GM23338 (cell line): Measurements from ENCODE around the gene AKAP13. TPM values are rescaled to one million over a fixed set of nuclear protein-coding genes. Genes with fewer than 3 reads are reported as not detected.

Experiments used
- ATAC-seq: fragments of 200-7000 bp; cut with Tn5 transposase; 3 replicates; pipeline ENCODE4 v1.9.1; 2020
- DNase-seq: peaks from one replicate; pipeline ENCODE4 v3.0.0-alpha.2; 2015; ENCODE audit warnings: low spot score
- H2AFZ ChIP-seq: fragments of 200-600 bp; sonication (generic); 2 replicates; pipeline ENCODE4 v1.8.0; 2016; ENCODE audit warnings: antibody characterized with exemption, mild to moderate bottlenecking, moderate library complexity
- H3F3A ChIP-seq: fragments of 200-600 bp; sonication (generic); replicated peaks from 2 replicates; pipeline ENCODE4 v1.8.0; 2017; ENCODE audit warnings: antibody characterized with exemption, mixed run types, low read depth
- H3K27ac ChIP-seq: fragments of 200-600 bp; sonication (generic); 2 replicates; pipeline ENCODE4 v1.6.1; 2016; ENCODE audit warnings: low read depth
- H3K27me3 ChIP-seq: fragments of 200-600 bp; sonication (generic); 2 replicates; pipeline ENCODE4 v1.8.0; 2016; ENCODE audit warnings: mild to moderate bottlenecking, mixed run types, moderate library complexity; ENCODE audit not compliant: insufficient read depth
- H3K36me3 ChIP-seq: fragments of 200-600 bp; sonication (generic); 2 replicates; pipeline ENCODE4 v1.8.0; 2016; ENCODE audit warnings: mild to moderate bottlenecking; ENCODE audit not compliant: insufficient read depth
- H3K4me1 ChIP-seq: fragments of 200-600 bp; sonication (generic); 2 replicates; pipeline ENCODE4 v1.8.0; 2016; ENCODE audit warnings: mild to moderate bottlenecking, moderate library complexity; ENCODE audit not compliant: insufficient read depth
- H3K4me2 ChIP-seq: fragments of 200-600 bp; sonication (generic); 2 replicates; pipeline ENCODE4 v1.7.1; 2017; ENCODE audit warnings: mixed run types
- H3K4me3 ChIP-seq: fragments of 200-600 bp; sonication (generic); 2 replicates; pipeline ENCODE4 v1.6.1; 2016; ENCODE audit warnings: mixed run types
- H3K79me2 ChIP-seq: fragments of 200-600 bp; sonication (generic); replicated peaks from 2 replicates; pipeline ENCODE4 v1.8.0; 2017; ENCODE audit warnings: mild to moderate bottlenecking; ENCODE audit not compliant: insufficient read depth
- H3K9me2 ChIP-seq: fragments of 200-600 bp; sonication (generic); 2 replicates; pipeline ENCODE4 v1.8.0; 2017; ENCODE audit not compliant: insufficient read depth
- H4K20me1 ChIP-seq: fragments of 200-600 bp; sonication (generic); replicated peaks from 2 replicates; pipeline ENCODE4 v1.8.0; 2017; ENCODE audit warnings: mild to moderate bottlenecking; ENCODE audit not compliant: insufficient read depth
- H3K27ac Mint-ChIP-seq: 2 replicates; pipeline ENCODE4 v1.8.0; 2020; ENCODE audit warnings: inconsistent platforms, mild to moderate bottlenecking, moderate library complexity, mixed read lengths
- H3K27me3 Mint-ChIP-seq: 3 replicates; pipeline ENCODE4 v1.8.0; 2022; ENCODE audit warnings: low read depth, mild to moderate bottlenecking, moderate library complexity, mixed read lengths, inconsistent platforms; ENCODE audit not compliant: insufficient read depth, poor library complexity
- H3K36me3 Mint-ChIP-seq: 3 replicates; pipeline ENCODE4 v1.8.0; 2021; ENCODE audit warnings: low read depth, mild to moderate bottlenecking, inconsistent platforms, moderate library complexity, mixed read lengths
- H3K4me1 Mint-ChIP-seq: 3 replicates; pipeline ENCODE4 v1.8.0; 2020; ENCODE audit warnings: mild to moderate bottlenecking, inconsistent platforms, mixed read lengths
- H3K4me3 Mint-ChIP-seq: 3 replicates; pipeline ENCODE4 v1.8.0; 2021; ENCODE audit warnings: moderate library complexity, mild to moderate bottlenecking, inconsistent platforms, mixed read lengths
- H3K9me3 Mint-ChIP-seq: 3 replicates; pipeline ENCODE4 v1.8.0; 2020; ENCODE audit warnings: moderate library complexity, mild to moderate bottlenecking, inconsistent platforms, mixed read lengths
- CREB1 ChIP-seq: fragments of 250-450 bp; sonication (Bioruptor Pico); IDR thresholded peaks from 2 replicates; pipeline ENCODE4 v1.5.0; 2020; ENCODE audit warnings: low read depth, mild to moderate bottlenecking, moderate library complexity
- CTCF ChIP-seq, 2 experiments: fragments of 200-600 bp in 1 of 2; sonication (generic) in 1 of 2; conservative IDR thresholded peaks; 2 replicates each; pipeline versions ENCODE4 v1.5.1 to v1.6.1; 2016 to 2017; ENCODE audit warnings: antibody characterized with exemption in 2 of 2, low read depth in 2 of 2, mild to moderate bottlenecking in 2 of 2, moderate library complexity in 1 of 2
- EZH2 ChIP-seq: fragments of 200-600 bp; sonication (generic); IDR thresholded peaks from one replicate; pipeline ENCODE4 v1.8.0; 2017; ENCODE audit warnings: antibody characterized with exemption, mild to moderate bottlenecking, low read depth; ENCODE audit not compliant: unreplicated experiment
- EZH2phosphoT487 ChIP-seq: fragments of 200-600 bp; sonication (generic); IDR thresholded peaks from one replicate; pipeline ENCODE4 v1.8.1; 2018; ENCODE audit warnings: antibody characterized with exemption; ENCODE audit not compliant: unreplicated experiment
- POLR2AphosphoS5 ChIP-seq: IDR thresholded peaks from 2 replicates; pipeline ENCODE4 v1.6.1; 2016; ENCODE audit warnings: antibody characterized with exemption, low read depth
- ZNF114 ChIP-seq: fragments of 250-450 bp; sonication (Bioruptor Pico); IDR thresholded peaks from 2 replicates; pipeline ENCODE4 v1.5.0; 2020; ENCODE audit warnings: mild to moderate bottlenecking, moderate library complexity
- polyA plus RNA-seq: library from polyadenylated mRNA; unstranded; fragments of >200 nt; fragmentation: Nextera tagmentation; extraction: Ambion mirVana; gene quantifications from 2 replicates; pipeline ENCODE4 v1.2.1, GENCODE V29; 2016
- total RNA-seq: library from RNA; depleted of rRNA; stranded (reverse); fragments of >200 nt; shearing (Covaris generic); gene quantifications from 2 replicates; pipeline ENCODE4 v1.2.3, GENCODE V29; 2014
- TF ChIP-seq, protein P1 (sequence below): fragments of 250-450 bp; sonication (Bioruptor Pico); IDR thresholded peaks from 2 replicates; pipeline ENCODE4 v1.5.0; 2020; ENCODE audit warnings: mild to moderate bottlenecking, moderate library complexity

Gene AKAP13
- total and polyA plus RNA-seq, 2 experiments from 2014 or later, result 46.2 to 60.7 TPM

GRCh38 chr15:85542895-85543331 is 162.5 kb downstream of the AKAP13 start:
- H3K4me1 Mint-ChIP-seq, result peaks cover 19% of the 10 kb centered on the region
- H3K36me3 ChIP-seq, result peaks cover 3% of the 10 kb centered on the region; the same call in 1 of the 2 replicates
- H3K4me3 Mint-ChIP-seq, result no peak overlapping the region
- no peaks in the 10 kb centered on the region for H3K9me3 Mint-ChIP-seq
- no peak for ATAC-seq
- H3F3A ChIP-seq, result no peaks in the 10 kb centered on the region
- peaks cover 3% of the 10 kb centered on the region for H3K79me2 ChIP-seq
- 0 out of 2 replicates have a peak, but pooled peaks cover 3% of the 10 kb centered on the region for H4K20me1 ChIP-seq
- no peak overlapping the region for H3K4me2 ChIP-seq
- H3K9me2 ChIP-seq, result no peaks in the 10 kb centered on the region
- TF ChIP-seq EZH2 (no peak), ZNF114 (no peak), CREB1 (CRISPR knock-in tag) (no peak), POLR2AphosphoS5 (no peak), EZH2phosphoT487 (no peak)
- H2AFZ ChIP-seq, result no peak overlapping the region
- H3K27me3 Mint-ChIP-seq, result no peaks in the 10 kb centered on the region
- no peak overlapping the region for H3K4me3 ChIP-seq
- 0 out of 2 replicates have a peak overlapping the region, but pooled peaks have one; percentile 39 for H3K27ac ChIP-seq
- H3K4me1 ChIP-seq, result peaks cover 8% of the 10 kb centered on the region; the same call in 1 of the 2 replicates
- no peak overlapping the region for H3K27ac Mint-ChIP-seq
- no peaks in the 10 kb centered on the region; the same call in 2 of the 3 replicates for H3K36me3 Mint-ChIP-seq
- DNase-seq, result no peak
- no peaks in the 10 kb centered on the region for H3K27me3 ChIP-seq

DNA sequence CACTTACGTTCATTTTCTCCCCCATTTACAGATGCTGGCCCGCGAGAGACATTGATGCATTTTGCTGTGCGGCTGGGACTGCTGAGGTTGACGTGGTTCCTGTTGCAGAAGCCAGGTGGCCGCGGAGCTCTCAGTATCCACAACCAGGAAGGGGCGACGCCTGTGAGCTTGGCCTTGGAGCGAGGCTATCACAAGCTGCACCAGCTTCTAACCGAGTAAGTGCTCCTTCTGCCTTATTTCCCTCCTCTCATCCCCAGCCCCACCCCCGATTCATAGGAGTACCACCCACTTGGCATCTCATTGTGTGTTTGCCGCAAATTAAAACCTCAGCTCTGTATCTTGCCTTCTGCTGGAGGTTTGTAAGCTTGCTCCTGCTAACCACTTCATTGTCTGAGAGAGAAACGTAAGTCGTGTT is 163.3 kb downstream of the AKAP13 start:
- H3K4me3 Mint-ChIP-seq, result no peak overlapping the region
- ATAC-seq, result peak; percentile 96
- H3K36me3 ChIP-seq, result peaks cover 3% of the 10 kb centered on the region; the same call in 1 of the 2 replicates
- H3K9me2 ChIP-seq, result no peaks in the 10 kb centered on the region
- TF ChIP-seq CTCF (conservative IDR thresholded peaks at IDR 0.05; ENCODE audit: low read depth in 2 of 2), result peak; percentile 19 to 24; a peak in 3 of 4 replicates
- TF ChIP-seq, protein P1, sequence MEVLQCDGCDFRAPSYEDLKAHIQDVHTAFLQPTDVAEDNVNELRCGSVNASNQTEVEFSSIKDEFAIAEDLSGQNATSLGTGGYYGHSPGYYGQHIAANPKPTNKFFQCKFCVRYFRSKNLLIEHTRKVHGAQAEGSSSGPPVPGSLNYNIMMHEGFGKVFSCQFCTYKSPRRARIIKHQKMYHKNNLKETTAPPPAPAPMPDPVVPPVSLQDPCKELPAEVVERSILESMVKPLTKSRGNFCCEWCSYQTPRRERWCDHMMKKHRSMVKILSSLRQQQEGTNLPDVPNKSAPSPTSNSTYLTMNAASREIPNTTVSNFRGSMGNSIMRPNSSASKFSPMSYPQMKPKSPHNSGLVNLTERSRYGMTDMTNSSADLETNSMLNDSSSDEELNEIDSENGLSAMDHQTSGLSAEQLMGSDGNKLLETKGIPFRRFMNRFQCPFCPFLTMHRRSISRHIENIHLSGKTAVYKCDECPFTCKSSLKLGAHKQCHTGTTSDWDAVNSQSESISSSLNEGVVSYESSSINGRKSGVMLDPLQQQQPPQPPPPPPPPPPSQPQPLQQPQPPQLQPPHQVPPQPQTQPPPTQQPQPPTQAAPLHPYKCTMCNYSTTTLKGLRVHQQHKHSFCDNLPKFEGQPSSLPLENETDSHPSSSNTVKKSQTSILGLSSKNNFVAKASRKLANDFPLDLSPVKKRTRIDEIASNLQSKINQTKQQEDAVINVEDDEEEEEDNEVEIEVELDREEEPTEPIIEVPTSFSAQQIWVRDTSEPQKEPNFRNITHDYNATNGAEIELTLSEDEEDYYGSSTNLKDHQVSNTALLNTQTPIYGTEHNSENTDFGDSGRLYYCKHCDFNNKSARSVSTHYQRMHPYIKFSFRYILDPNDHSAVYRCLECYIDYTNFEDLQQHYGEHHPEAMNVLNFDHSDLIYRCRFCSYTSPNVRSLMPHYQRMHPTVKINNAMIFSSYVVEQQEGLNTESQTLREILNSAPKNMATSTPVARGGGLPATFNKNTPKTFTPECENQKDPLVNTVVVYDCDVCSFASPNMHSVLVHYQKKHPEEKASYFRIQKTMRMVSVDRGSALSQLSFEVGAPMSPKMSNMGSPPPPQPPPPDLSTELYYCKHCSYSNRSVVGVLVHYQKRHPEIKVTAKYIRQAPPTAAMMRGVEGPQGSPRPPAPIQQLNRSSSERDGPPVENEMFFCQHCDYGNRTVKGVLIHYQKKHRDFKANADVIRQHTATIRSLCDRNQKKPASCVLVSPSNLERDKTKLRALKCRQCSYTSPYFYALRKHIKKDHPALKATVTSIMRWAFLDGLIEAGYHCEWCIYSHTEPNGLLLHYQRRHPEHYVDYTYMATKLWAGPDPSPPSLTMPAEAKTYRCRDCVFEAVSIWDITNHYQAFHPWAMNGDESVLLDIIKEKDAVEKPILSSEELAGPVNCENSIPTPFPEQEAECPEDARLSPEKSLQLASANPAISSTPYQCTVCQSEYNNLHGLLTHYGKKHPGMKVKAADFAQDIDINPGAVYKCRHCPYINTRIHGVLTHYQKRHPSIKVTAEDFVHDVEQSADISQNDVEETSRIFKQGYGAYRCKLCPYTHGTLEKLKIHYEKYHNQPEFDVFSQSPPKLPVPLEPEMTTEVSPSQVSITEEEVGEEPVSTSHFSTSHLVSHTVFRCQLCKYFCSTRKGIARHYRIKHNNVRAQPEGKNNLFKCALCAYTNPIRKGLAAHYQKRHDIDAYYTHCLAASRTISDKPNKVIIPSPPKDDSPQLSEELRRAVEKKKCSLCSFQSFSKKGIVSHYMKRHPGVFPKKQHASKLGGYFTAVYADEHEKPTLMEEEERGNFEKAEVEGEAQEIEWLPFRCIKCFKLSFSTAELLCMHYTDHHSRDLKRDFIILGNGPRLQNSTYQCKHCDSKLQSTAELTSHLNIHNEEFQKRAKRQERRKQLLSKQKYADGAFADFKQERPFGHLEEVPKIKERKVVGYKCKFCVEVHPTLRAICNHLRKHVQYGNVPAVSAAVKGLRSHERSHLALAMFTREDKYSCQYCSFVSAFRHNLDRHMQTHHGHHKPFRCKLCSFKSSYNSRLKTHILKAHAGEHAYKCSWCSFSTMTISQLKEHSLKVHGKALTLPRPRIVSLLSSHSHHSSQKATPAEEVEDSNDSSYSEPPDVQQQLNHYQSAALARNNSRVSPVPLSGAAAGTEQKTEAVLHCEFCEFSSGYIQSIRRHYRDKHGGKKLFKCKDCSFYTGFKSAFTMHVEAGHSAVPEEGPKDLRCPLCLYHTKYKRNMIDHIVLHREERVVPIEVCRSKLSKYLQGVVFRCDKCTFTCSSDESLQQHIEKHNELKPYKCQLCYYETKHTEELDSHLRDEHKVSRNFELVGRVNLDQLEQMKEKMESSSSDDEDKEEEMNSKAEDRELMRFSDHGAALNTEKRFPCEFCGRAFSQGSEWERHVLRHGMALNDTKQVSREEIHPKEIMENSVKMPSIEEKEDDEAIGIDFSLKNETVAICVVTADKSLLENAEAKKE (CRISPR knock-in tag), result no peak
- H3K27ac Mint-ChIP-seq, result no peak overlapping the region
- peak; percentile 76 for DNase-seq
- H3K4me1 Mint-ChIP-seq, result peaks cover 19% of the 10 kb centered on the region
- no peak overlapping the region for H3K27ac ChIP-seq
- H3K4me3 ChIP-seq, result no peak overlapping the region
- H3K36me3 Mint-ChIP-seq, result no peaks in the 10 kb centered on the region
- H3F3A ChIP-seq, result no peaks in the 10 kb centered on the region
- H3K27me3 Mint-ChIP-seq, result no peaks in the 10 kb centered on the region
- H3K4me1 ChIP-seq, result peaks cover 8% of the 10 kb centered on the region; the same call in 1 of the 2 replicates
- H3K79me2 ChIP-seq, result peaks cover 3% of the 10 kb centered on the region
- no peaks in the 10 kb centered on the region for H3K27me3 ChIP-seq
- H3K4me2 ChIP-seq, result no peak overlapping the region
- H2AFZ ChIP-seq, result no peak overlapping the region
- H3K9me3 Mint-ChIP-seq, result no peaks in the 10 kb centered on the region
- H4K20me1 ChIP-seq, result 0 out of 2 replicates have a peak, but pooled peaks cover 3% of the 10 kb centered on the region
